Ishikawa (cell line): Measurements from ENCODE around the gene CIAO2A.

ENCODE experiments used
- CEBPB ChIP-seq: IDR thresholded peaks from 2 replicates; pipeline ENCODE4 v1.6.1; 2012
- CREB1 ChIP-seq: IDR thresholded peaks from 2 replicates; pipeline ENCODE4 v1.6.1; 2012; ENCODE audit warnings: low read depth
- EP300 ChIP-seq: IDR thresholded peaks from 2 replicates; pipeline ENCODE4 v1.6.1; 2012; ENCODE audit warnings: borderline replicate concordance
- MAX ChIP-seq: IDR thresholded peaks from 2 replicates; pipeline ENCODE4 v1.6.1; 2012
- RAD21 ChIP-seq: IDR thresholded peaks from 2 replicates; pipeline ENCODE4 v1.6.1; 2012; ENCODE audit warnings: low read depth
- TAF1 ChIP-seq: IDR thresholded peaks from 2 replicates; pipeline ENCODE4 v1.6.1; 2012; ENCODE audit warnings: low read depth, mild to moderate bottlenecking
- TEAD4 ChIP-seq: IDR thresholded peaks from 2 replicates; pipeline ENCODE4 v1.6.1; 2012
- YY1 ChIP-seq: IDR thresholded peaks from 2 replicates; pipeline ENCODE4 v1.6.1; 2012; ENCODE audit warnings: low read depth

DNA sequence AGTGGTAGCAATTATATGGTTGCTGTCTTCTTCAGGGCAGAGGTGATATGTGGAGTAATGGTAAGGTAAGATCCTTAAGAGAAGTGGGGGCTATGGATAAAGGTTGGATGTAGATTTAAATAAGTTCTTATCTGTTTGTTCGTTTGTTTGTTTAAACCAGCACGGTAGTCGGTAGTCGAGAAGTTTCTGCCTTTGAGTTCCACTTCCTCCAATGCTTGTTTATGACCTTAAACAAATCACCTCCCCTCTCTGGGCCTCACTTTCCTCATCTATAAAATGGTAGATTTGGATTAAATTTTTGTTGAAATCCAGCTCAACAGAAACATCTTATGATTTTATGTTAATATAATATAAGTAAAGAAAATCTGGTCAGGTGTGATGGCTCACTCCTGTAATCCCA, 59.1 kb downstream of the CIAO2A start:
- TF ChIP-seq RAD21 (no peak), TEAD4 (no peak), CREB1 (no peak), EP300 (no peak), MAX (no peak), TAF1 (no peak), CEBPB (no peak), YY1 (no peak)
